Neural progenitor cell (in vitro differentiated cells): ENCODE measurements around the gene PGAP3.

Experiments
- EZH2 ChIP-seq: fragments of 200-600 bp; sonication (generic); IDR thresholded peaks from 2 replicates; pipeline ENCODE4 v1.6.1; 2017; ENCODE audit warnings: antibody characterized with exemption, mild to moderate bottlenecking, moderate library complexity
- TF ChIP-seq, protein P1 (sequence below): fragments of 200-600 bp; sonication (generic); IDR thresholded peaks from 2 replicates; pipeline ENCODE4 v1.5.1; 2017; ENCODE audit warnings: antibody characterized with exemption, mild to moderate bottlenecking

- TF ChIP-seq, protein P1, sequence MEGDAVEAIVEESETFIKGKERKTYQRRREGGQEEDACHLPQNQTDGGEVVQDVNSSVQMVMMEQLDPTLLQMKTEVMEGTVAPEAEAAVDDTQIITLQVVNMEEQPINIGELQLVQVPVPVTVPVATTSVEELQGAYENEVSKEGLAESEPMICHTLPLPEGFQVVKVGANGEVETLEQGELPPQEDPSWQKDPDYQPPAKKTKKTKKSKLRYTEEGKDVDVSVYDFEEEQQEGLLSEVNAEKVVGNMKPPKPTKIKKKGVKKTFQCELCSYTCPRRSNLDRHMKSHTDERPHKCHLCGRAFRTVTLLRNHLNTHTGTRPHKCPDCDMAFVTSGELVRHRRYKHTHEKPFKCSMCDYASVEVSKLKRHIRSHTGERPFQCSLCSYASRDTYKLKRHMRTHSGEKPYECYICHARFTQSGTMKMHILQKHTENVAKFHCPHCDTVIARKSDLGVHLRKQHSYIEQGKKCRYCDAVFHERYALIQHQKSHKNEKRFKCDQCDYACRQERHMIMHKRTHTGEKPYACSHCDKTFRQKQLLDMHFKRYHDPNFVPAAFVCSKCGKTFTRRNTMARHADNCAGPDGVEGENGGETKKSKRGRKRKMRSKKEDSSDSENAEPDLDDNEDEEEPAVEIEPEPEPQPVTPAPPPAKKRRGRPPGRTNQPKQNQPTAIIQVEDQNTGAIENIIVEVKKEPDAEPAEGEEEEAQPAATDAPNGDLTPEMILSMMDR: no peak
- TF ChIP-seq EZH2: no peak
Observed at GRCh38 chr17:39683295-39683939, 4.4 kb downstream of the PGAP3 start.
